GM12892 (cell line): Measurements from ENCODE around the gene GFRA1.

Experiments used
- DNase-seq: peaks from one replicate; pipeline ENCODE4 v3.0.0; 2011; ENCODE audit not compliant: insufficient read length
- FAIRE-seq: peaks from 2 replicates; lab custom pipeline; 2011; peaks lifted over from hg19 to GRCh38; lab: Jason Lieb, UNC
- POLR2A ChIP-seq: IDR thresholded peaks from 2 replicates; pipeline ENCODE4 v1.6.1; 2011; ENCODE audit warnings: low read depth, low read length, control low read depth
- POLR2AphosphoS5 ChIP-seq: IDR thresholded peaks from 2 replicates; pipeline ENCODE4 v1.6.1; 2011; ENCODE audit warnings: low read depth, low read length, control low read depth
- TAF1 ChIP-seq: IDR thresholded peaks from 2 replicates; pipeline ENCODE4 v1.6.1; 2011; ENCODE audit warnings: low read depth, mild to moderate bottlenecking, control low read depth, low read length, borderline replicate concordance

Gene GFRA1

DNA sequence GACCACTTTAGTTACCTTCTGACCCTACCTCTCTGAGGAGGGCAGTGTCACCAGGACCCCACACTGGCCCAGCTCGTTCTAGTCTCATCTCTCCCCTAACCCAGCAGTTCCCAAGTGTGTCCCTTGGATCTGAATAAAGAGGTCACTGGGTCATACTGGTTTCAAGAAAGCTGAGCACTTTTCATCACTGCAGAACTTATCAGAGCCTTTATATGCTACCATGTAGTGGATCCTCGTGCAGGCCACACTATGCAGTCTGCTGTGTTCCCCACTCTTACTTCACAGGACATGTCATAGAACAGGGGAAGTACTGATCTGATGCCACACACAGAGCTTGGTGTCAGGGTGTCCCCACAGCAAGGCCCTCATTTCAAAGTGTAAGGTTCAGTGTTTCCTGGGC is 113.8 kb downstream of the GFRA1 start:
- FAIRE-seq, result no peak
- DNase-seq, result no peak
- no peak for TF ChIP-seq TAF1
- no peak for TF ChIP-seq POLR2A
- no peak for TF ChIP-seq POLR2AphosphoS5

GRCh38 chr10:116158036-116158435 is 115.0 kb downstream of the GFRA1 start:
- no peak for DNase-seq
- TF ChIP-seq POLR2A (no peak), POLR2AphosphoS5 (no peak), TAF1 (no peak)
- no peak for FAIRE-seq

DNA sequence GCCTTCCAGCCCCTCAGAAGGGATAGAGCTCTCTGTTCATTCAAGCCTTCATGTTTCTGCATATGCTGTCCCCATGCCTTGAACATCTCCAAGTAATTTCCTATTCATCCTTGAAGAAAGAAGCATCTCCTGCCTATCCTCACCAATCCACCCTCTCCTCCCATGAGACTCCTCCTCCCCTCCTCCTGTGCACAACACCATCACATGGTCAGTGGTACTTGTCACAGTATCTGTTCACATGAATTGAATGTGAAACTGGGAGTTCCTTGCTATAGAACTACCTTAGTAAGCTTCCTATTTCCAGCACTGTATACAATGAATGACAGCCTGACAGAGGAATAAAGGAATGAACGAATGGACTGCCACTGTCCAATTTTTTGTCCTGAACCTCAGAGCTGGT is 115.5 kb downstream of the GFRA1 start:
- no peak for FAIRE-seq
- no peak for DNase-seq
- TF ChIP-seq POLR2AphosphoS5 (no peak), POLR2A (no peak), TAF1 (no peak)

DNA sequence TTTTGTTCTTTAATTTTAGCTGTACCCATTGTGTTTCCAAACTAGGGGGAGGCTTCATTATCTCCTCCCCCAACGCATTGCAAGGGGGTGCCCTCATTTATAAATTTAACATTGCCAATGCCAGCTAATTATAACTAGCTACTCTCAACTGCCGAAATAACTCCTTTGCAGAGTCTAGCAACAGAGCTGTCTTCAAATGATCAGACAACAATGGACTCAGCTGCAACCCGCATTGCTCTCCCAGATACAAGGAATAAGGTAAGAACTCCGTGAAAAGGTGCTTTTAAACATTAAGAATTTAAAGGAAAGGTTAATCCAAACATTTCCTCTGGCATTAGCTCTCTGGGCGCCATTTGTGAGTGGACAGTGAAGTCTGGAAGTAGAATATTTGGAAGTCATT is 116.2 kb downstream of the GFRA1 start:
- no peak for DNase-seq
- no peak for FAIRE-seq
- TF ChIP-seq POLR2AphosphoS5 (no peak), TAF1 (no peak)

- TF ChIP-seq TAF1 (no peak), POLR2AphosphoS5 (no peak)
- DNase-seq (no peak), FAIRE-seq (no peak)
Observed at GRCh38 chr10:116155191-116155590, 117.8 kb downstream of the GFRA1 start.

- DNase-seq (no peak), FAIRE-seq (no peak)
- TF ChIP-seq TAF1 (no peak), POLR2AphosphoS5 (no peak), POLR2A (no peak)
Observed at GRCh38 chr10:116154651-116155050, 118.4 kb downstream of the GFRA1 start.

DNA sequence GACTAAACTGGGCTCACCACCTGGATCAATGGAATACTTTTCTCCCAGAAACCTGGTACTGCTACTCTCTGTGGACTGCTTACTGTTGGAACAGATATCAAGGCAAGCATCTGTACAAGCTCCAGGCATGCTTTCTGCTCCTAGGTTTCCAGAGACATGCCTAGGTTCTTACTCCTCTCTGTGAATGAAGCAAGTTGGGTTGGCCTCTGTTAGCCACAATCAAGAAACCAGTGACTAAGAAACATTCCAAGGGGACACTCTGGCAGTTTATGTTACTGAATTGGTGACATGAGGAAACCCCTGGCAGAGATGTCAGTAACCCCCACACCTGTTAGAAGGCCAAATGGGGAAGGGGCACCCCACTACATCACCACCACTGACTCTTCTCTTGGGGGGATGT is 121.9 kb downstream of the GFRA1 start:
- DNase-seq, result no peak
- no peak for FAIRE-seq
- no peak for TF ChIP-seq TAF1
- TF ChIP-seq POLR2A, result no peak
- TF ChIP-seq POLR2AphosphoS5, result no peak

DNA sequence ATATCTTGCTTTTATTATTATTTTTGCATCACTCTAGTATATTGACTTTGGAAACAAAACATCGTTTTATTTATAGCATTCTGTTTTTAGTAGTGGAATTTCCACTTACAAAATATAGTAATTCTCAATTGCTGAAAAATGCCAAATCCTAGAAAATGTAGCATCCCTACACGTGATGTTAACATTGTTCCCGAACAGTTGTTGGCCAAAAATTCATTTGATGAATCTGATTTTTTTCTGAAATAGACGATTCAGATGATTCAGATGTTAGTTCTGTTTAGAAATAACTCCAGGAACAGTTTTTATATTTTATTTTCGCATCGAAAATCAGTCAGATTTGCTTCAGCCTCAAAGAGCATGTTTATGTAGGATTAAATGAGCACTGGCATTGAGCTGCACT is 122.4 kb downstream of the GFRA1 start:
- TF ChIP-seq TAF1 (no peak), POLR2AphosphoS5 (no peak), POLR2A (no peak)
- no peak for DNase-seq
- no peak for FAIRE-seq

- DNase-seq (no peak), FAIRE-seq (no peak)
- no peak for TF ChIP-seq POLR2AphosphoS5
- TF ChIP-seq POLR2A, result no peak
- TF ChIP-seq TAF1, result no peak
Observed at GRCh38 chr10:116147147-116147905, 125.7 kb downstream of the GFRA1 start.

DNA sequence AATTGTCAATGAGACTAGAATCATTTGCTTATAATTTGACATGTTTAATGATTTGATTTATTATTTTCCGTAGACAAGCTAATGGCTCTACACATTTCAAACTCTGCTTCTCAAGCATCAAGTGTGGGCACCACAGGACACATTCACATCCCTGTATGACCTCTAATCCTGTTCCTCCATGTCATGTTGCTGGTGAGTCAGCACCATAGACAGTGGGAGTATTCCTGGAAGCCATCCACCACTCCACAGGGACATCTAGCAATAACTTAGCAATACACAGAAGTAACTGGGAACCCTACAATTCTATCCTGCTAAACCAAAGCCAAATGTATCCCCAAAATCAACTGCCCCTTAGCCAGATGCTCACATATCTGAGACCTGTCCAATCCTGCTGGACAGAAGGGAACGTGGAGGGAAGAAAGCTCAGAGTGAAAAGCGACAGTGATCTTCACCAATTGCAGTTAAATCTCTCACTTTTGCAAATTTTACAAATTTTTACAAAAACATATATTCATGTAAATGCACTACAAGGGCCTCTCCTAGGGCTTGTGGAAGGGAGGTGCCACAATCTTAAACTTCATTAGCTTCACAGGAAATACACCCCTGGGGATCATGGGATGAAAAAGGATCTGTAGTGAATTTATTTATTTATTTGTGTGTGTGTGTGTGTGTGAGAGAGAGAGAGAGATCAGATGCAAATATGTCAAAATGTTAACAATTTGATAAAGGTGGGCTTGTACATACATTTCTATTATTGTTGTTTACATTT is 126.5 kb downstream of the GFRA1 start:
- no peak for TF ChIP-seq TAF1
- FAIRE-seq (no peak), DNase-seq (no peak)

GRCh38 chr10:116143673-116144222 is 129.3 kb downstream of the GFRA1 start:
- TF ChIP-seq TAF1 (no peak), POLR2A (no peak), POLR2AphosphoS5 (no peak)
- no peak for FAIRE-seq
- no peak for DNase-seq

DNA sequence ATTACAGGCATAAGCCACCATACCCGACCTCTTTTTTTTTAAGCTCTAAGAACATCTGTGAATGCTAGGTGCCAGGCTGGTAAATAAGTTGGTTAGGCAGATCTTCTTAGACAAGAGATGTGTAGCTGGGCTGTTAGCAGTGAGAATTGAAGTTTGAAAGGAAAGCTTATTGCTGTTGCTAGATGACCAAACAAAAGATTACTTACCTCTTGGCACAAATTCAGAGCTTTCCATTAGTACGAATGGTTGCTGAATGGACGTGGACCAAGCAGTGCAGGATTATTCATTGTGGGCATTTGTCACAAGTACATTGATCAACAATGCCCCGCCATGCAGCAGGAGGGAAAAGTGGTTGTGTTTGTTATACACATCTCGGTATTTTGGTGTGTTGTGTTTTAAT is 131.2 kb downstream of the GFRA1 start:
- no peak for DNase-seq
- TF ChIP-seq POLR2A, result no peak
- TF ChIP-seq TAF1, result no peak
- TF ChIP-seq POLR2AphosphoS5, result no peak
- FAIRE-seq, result no peak

DNA sequence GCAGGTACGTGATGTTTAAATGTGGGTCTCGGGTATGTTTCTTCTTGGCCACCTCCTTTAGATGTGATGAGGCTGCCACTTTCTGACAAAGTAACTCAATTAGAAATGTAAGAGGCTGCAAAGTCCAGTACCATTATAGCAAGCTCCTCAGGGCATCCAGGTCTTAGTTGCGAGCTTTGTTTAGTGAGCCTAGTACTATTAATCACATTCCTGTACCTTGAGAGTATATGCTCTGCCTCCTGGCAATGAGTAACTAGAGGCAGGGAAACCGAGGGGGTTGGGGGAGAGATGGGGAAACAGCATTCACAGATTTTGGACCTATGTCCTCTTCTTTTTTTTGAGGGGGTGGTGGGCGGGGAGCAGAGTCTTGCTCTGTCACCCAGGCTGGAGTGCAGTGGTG is 131.8 kb downstream of the GFRA1 start:
- no peak for FAIRE-seq
- no peak for DNase-seq
- TF ChIP-seq POLR2A (no peak), TAF1 (no peak), POLR2AphosphoS5 (no peak)
